ENCODE results near the gene ZEB2.

Gene ZEB2

GRCh38 chr2:144415386-144415785, 104.5 kb downstream of the ZEB2 start:
- DNase-seq = no peak
- Mint-ChIP-seq H3K9me3 (peaks cover 3% of the 10 kb centered on the region), H3K4me3 (no peak overlapping the region), H3K36me3 (ENCODE audit: low read depth) (peaks cover 11% of the 10 kb centered on the region), H3K27ac (no peak overlapping the region), H3K4me1 (ENCODE audit: low read depth) (peaks cover 28% of the 10 kb centered on the region), H3K27me3 (no peaks in the 10 kb centered on the region)

DNA sequence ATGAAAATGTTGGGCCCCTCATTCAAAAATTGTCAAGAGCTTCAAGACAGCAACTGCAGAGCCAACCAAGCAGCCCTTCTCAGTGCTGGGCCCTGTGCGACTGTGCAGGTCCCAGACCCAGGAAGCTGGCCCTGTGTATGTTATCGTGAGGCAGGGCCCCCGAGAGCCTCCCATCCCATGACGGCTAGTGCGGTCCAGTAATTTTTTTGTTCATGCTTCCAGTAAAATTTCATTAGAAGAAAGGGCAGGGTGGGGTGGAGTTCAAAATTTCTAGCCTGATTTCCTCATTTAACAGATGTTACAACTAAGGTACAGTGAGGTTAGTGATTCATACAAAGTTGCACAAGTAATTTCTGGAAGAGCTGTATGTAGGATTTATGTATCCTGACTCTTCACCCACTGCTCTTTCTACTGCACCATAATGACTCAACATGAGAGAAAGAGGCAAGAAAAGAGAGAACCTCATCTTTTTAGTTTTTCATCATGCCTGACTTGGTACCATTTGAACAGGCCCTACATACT, 105.5 kb downstream of the ZEB2 start:
- no peaks in the 10 kb centered on the region for H3K27me3 Mint-ChIP-seq
- H3K36me3 Mint-ChIP-seq (ENCODE audit: low read depth) = peaks cover 11% of the 10 kb centered on the region
- peak; percentile 52 for DNase-seq
- peak overlapping the region; percentile 92 for H3K27ac Mint-ChIP-seq
- H3K4me3 Mint-ChIP-seq = peak overlapping the region; percentile 45
- peaks cover 3% of the 10 kb centered on the region for H3K9me3 Mint-ChIP-seq
- peaks cover 28% of the 10 kb centered on the region for H3K4me1 Mint-ChIP-seq (ENCODE audit: low read depth)

- H3K27me3 Mint-ChIP-seq = peaks cover 2% of the 10 kb centered on the region
- H3K4me3 Mint-ChIP-seq = no peak overlapping the region
- DNase-seq = no peak
- H3K36me3 Mint-ChIP-seq (ENCODE audit: low read depth) = peaks cover 11% of the 10 kb centered on the region
- peaks cover 28% of the 10 kb centered on the region for H3K4me1 Mint-ChIP-seq (ENCODE audit: low read depth)
- H3K9me3 Mint-ChIP-seq = peaks cover 3% of the 10 kb centered on the region
- no peak overlapping the region for H3K27ac Mint-ChIP-seq
Observed at GRCh38 chr2:144412709-144413108, 107.2 kb downstream of the ZEB2 start.

DNA sequence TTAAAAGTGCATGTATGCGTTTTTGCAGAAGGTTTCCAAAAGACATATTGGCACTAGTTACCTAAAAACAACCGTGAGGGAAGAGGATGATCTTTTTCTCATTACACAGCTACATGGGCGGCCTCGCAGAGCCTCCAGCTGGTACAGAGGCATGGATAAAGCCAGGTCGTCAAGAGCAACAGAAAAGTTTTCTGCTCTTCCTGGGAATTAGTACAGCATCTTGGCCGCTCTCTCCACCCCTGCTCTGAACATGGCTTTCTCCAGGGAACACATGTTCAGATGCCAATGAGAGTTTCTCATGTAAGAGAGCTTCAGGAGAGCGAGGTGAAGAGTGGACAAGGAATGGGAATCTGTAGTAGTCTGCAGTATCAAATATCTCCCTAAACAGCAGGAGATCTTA, 108.4 kb downstream of the ZEB2 start:
- H3K9me3 Mint-ChIP-seq = no peaks in the 10 kb centered on the region
- H3K36me3 Mint-ChIP-seq (ENCODE audit: low read depth) = peaks cover 4% of the 10 kb centered on the region
- peaks cover 26% of the 10 kb centered on the region for H3K4me1 Mint-ChIP-seq (ENCODE audit: low read depth)
- H3K27ac Mint-ChIP-seq = no peak overlapping the region
- no peak for DNase-seq
- peaks cover 2% of the 10 kb centered on the region for H3K27me3 Mint-ChIP-seq
- no peak overlapping the region for H3K4me3 Mint-ChIP-seq

DNA sequence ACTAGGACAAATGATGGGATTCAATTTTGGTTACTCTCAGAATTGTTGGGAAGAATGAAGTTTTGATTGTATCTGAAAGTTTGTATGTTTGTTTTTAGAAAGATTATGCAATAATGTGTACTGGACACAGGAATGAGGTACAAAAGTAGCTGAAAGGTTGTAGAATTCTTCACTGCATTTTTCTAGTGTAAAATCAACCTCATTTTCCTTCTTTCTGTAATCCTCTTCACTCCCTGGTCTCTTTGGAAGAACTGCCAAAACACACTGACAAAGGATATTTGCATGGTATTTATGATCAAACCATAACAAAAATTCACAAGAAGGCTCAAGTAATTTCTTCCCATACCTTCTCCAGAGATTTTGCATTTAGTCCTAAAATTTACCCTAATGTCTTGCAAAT, 110.7 kb downstream of the ZEB2 start:
- Mint-ChIP-seq H3K27me3 (peaks cover 2% of the 10 kb centered on the region), H3K4me1 (ENCODE audit: low read depth) (peaks cover 19% of the 10 kb centered on the region), H3K27ac (no peak overlapping the region), H3K4me3 (no peak overlapping the region), H3K9me3 (no peaks in the 10 kb centered on the region), H3K36me3 (ENCODE audit: low read depth) (peaks cover 2% of the 10 kb centered on the region)
- DNase-seq = no peak

DNA sequence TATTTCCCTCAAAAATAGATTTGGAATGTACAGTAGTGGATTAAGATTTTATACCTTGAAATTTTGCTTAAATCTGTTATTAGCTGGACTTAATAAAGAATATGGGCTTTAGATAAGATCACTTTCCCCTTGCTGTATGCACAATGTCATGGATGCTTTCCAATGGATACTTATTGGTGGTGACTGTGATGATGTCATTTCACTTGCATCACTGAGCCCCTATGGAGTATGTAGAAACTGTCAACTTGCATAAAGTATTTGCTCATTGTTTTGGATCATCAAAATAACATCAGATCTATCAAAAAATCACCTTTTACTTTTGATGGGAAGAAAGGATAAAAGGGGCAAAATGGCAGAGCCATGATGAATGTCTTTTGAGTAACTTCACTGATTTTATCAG, 112.7 kb downstream of the ZEB2 start:
- peaks cover 10% of the 10 kb centered on the region for H3K4me1 Mint-ChIP-seq (ENCODE audit: low read depth)
- peaks cover 11% of the 10 kb centered on the region for H3K36me3 Mint-ChIP-seq (ENCODE audit: low read depth)
- H3K4me3 Mint-ChIP-seq = no peak overlapping the region
- no peak overlapping the region for H3K27ac Mint-ChIP-seq
- H3K9me3 Mint-ChIP-seq = no peaks in the 10 kb centered on the region
- H3K27me3 Mint-ChIP-seq = peaks cover 2% of the 10 kb centered on the region
- no peak for DNase-seq

GRCh38 chr2:144405982-144406788, 113.7 kb downstream of the ZEB2 start:
- Mint-ChIP-seq H3K27me3 (peaks cover 2% of the 10 kb centered on the region), H3K27ac (no peak overlapping the region), H3K36me3 (ENCODE audit: low read depth) (peaks cover 19% of the 10 kb centered on the region), H3K9me3 (no peaks in the 10 kb centered on the region), H3K4me3 (no peak overlapping the region), H3K4me1 (ENCODE audit: low read depth) (peaks cover 10% of the 10 kb centered on the region)
- no peak for DNase-seq

DNA sequence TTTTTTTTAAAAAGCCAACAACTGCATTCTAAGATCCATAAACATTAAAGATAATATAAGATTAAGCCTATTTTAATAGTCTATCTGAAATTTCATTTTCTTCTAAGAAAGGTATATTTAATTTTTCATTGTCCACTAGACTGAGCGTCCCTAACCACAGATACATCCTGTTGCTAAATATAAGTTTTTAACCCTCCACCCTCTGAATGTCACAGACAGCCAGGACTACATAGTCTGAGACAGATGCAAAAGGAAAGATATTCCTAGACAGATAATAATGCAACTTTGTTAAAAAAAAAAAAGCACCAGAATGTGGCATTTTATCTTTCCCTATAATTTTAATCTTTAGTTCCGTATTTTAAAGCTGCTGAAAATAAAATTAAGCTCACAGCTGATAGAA, 114.6 kb downstream of the ZEB2 start:
- Mint-ChIP-seq H3K9me3 (no peaks in the 10 kb centered on the region), H3K27me3 (peaks cover 2% of the 10 kb centered on the region), H3K36me3 (ENCODE audit: low read depth) (peaks cover 27% of the 10 kb centered on the region), H3K27ac (no peak overlapping the region), H3K4me1 (ENCODE audit: low read depth) (peaks cover 10% of the 10 kb centered on the region), H3K4me3 (no peak overlapping the region)
- no peak for DNase-seq

GRCh38 chr2:144404586-144405314, 115.2 kb downstream of the ZEB2 start:
- no peaks in the 10 kb centered on the region for H3K9me3 Mint-ChIP-seq
- H3K4me1 Mint-ChIP-seq (ENCODE audit: low read depth) = peaks cover 10% of the 10 kb centered on the region
- peaks cover 33% of the 10 kb centered on the region for H3K36me3 Mint-ChIP-seq (ENCODE audit: low read depth)
- no peak for DNase-seq
- H3K4me3 Mint-ChIP-seq = no peak overlapping the region
- H3K27me3 Mint-ChIP-seq = peaks cover 2% of the 10 kb centered on the region
- H3K27ac Mint-ChIP-seq = no peak overlapping the region

GRCh38 chr2:144403933-144404332, 116.0 kb downstream of the ZEB2 start:
- Mint-ChIP-seq H3K27me3 (peaks cover 2% of the 10 kb centered on the region), H3K27ac (no peak overlapping the region), H3K9me3 (no peaks in the 10 kb centered on the region), H3K4me1 (ENCODE audit: low read depth) (peaks cover 10% of the 10 kb centered on the region), H3K4me3 (no peak overlapping the region), H3K36me3 (ENCODE audit: low read depth) (peaks cover 41% of the 10 kb centered on the region)
- DNase-seq = no peak

DNA sequence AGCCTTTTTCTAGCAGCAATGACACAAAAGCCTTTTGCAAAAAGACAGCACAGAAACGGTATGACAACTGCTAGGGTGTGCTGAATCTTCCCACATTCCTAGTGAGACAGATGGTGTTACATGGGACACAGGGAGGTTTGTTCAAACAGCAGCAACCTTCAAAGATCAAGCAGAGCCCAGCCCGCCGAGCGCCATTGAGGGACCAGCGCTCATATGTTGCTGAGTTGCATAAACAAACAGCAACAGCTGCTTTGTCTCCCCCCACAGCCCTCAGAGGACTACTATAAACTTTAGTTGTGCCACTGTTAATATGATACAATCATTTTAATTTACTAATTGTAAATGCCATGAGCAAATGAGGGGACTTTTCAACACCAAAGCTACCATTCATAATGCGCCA, 117.7 kb downstream of the ZEB2 start:
- Mint-ChIP-seq H3K27ac (no peak overlapping the region), H3K9me3 (no peaks in the 10 kb centered on the region), H3K27me3 (no peaks in the 10 kb centered on the region), H3K4me3 (no peak overlapping the region), H3K36me3 (ENCODE audit: low read depth) (peaks cover 52% of the 10 kb centered on the region), H3K4me1 (ENCODE audit: low read depth) (peaks cover 10% of the 10 kb centered on the region)
- no peak for DNase-seq

GRCh38 chr2:144401036-144401435, 118.9 kb downstream of the ZEB2 start:
- H3K27ac Mint-ChIP-seq = no peak overlapping the region
- peaks cover 7% of the 10 kb centered on the region for H3K4me1 Mint-ChIP-seq (ENCODE audit: low read depth)
- no peak for DNase-seq
- peaks cover 58% of the 10 kb centered on the region for H3K36me3 Mint-ChIP-seq (ENCODE audit: low read depth)
- H3K9me3 Mint-ChIP-seq = no peaks in the 10 kb centered on the region
- H3K27me3 Mint-ChIP-seq = no peaks in the 10 kb centered on the region
- H3K4me3 Mint-ChIP-seq = no peak overlapping the region

DNA sequence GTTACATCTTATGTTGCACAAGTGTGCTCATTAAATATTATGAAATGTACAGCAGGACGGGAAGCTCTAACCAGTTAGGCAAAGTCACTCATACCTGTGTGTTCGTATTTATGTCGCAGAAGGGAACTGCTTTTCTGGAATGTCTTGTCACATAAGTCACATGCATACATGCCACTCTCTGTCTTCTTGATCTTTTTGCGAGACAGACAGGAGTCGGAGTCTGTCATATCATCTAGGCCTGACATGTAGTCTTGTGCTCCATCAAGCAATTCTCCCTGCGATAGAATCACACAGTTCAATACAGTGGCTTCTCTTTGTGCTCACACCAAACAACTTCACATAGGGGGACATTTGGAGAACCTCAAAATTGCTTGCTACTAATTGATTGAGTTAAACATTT, 123.6 kb downstream of the ZEB2 start:
- no peaks in the 10 kb centered on the region for H3K9me3 Mint-ChIP-seq
- no peak overlapping the region for H3K4me3 Mint-ChIP-seq
- H3K4me1 Mint-ChIP-seq (ENCODE audit: low read depth) = peaks cover 9% of the 10 kb centered on the region
- H3K27ac Mint-ChIP-seq = no peak overlapping the region
- no peaks in the 10 kb centered on the region for H3K27me3 Mint-ChIP-seq
- peaks cover 63% of the 10 kb centered on the region for H3K36me3 Mint-ChIP-seq (ENCODE audit: low read depth)
- no peak for DNase-seq

- H3K4me1 Mint-ChIP-seq (ENCODE audit: low read depth) = peaks cover 9% of the 10 kb centered on the region
- DNase-seq = no peak
- H3K36me3 Mint-ChIP-seq (ENCODE audit: low read depth) = peaks cover 21% of the 10 kb centered on the region
- H3K9me3 Mint-ChIP-seq = no peaks in the 10 kb centered on the region
- H3K27me3 Mint-ChIP-seq = no peaks in the 10 kb centered on the region
- H3K27ac Mint-ChIP-seq = no peak overlapping the region
- no peak overlapping the region for H3K4me3 Mint-ChIP-seq
Observed at GRCh38 chr2:144390424-144391020, 129.4 kb downstream of the ZEB2 start.

GRCh38 chr2:144389930-144390311, 130.0 kb downstream of the ZEB2 start:
- Mint-ChIP-seq H3K36me3 (ENCODE audit: low read depth) (peaks cover 15% of the 10 kb centered on the region), H3K4me1 (ENCODE audit: low read depth) (peaks cover 9% of the 10 kb centered on the region), H3K4me3 (no peak overlapping the region), H3K9me3 (no peaks in the 10 kb centered on the region), H3K27ac (no peak overlapping the region), H3K27me3 (no peaks in the 10 kb centered on the region)
- no peak for DNase-seq

Measured in activated T-cell treated with anti-CD3 and anti-CD28 coated beads, Interleukin-2, amount 50 U/mL, for 24 hours (primary cell).